Keratinocyte (primary cell): Measurements from ENCODE around the gene ABL1.

ENCODE experiments used
- EZH2 ChIP-seq: IDR thresholded peaks from one replicate; pipeline ENCODE4 v1.6.1; 2012; ENCODE audit warnings: inconsistent platforms, mild to moderate bottlenecking, low read length, moderate library complexity
- TF ChIP-seq, protein P1 (sequence below), 3 experiments: IDR thresholded peaks in 1 of 3; conservative IDR thresholded peaks in 1 of 3; optimal IDR thresholded peaks in 1 of 3; 2 replicates in 2 of 3; 3 replicates in 1 of 3; pipeline versions ENCODE3 to v1.5.1; 2011; ENCODE audit warnings: low read length in 3 of 3, mild to moderate bottlenecking in 3 of 3, moderate library complexity in 2 of 3, control low read depth in 1 of 3, inconsistent platforms in 1 of 3; ENCODE audit not compliant: insufficient read depth in 2 of 3; ENCODE audit errors: extremely low read depth in 1 of 3

DNA sequence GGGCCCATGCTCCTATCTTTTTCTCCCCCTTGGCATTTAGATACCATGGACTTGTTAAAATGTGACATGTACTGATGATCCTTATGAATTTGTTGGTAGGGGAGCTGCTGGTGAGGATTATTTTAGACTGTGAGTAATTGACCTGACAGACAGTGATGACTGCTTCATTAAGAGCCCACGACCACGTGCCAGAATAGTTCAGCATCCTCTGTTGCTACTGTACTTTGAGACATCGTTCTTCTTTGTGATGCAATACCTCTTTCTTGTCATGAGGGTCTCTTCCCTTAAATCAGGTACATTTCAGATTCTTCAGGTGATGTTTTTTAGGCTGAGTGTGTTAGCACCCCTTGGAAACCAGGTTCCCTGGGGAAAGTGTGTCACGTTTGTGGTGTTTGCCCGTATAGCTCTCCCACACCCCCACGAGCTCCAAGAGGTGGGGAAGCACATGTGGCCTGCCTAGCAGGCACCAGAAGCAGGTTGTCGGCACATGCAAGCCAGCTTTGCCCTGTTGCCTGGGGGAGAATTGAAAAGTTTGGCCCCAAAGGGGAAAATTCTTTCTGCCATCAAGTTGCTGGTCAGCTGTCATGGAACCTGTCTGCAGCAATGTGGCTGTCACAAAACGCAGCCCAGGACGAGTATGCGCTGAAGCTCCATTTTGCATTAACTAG lies 36.5 kb downstream of the ABL1 start:
- TF ChIP-seq, protein P1, sequence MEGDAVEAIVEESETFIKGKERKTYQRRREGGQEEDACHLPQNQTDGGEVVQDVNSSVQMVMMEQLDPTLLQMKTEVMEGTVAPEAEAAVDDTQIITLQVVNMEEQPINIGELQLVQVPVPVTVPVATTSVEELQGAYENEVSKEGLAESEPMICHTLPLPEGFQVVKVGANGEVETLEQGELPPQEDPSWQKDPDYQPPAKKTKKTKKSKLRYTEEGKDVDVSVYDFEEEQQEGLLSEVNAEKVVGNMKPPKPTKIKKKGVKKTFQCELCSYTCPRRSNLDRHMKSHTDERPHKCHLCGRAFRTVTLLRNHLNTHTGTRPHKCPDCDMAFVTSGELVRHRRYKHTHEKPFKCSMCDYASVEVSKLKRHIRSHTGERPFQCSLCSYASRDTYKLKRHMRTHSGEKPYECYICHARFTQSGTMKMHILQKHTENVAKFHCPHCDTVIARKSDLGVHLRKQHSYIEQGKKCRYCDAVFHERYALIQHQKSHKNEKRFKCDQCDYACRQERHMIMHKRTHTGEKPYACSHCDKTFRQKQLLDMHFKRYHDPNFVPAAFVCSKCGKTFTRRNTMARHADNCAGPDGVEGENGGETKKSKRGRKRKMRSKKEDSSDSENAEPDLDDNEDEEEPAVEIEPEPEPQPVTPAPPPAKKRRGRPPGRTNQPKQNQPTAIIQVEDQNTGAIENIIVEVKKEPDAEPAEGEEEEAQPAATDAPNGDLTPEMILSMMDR (optimal IDR thresholded peaks at IDR 0.05 in 1 of 3, IDR thresholded peaks at IDR 0.05 in 1 of 3, conservative IDR thresholded peaks at IDR 0.05 in 1 of 3; ENCODE audit: extremely low read depth in 1 of 3, insufficient read depth in 2 of 3, low read length in 3 of 3), result no peak
- TF ChIP-seq EZH2, result no peak
